Chondrocyte (in vitro differentiated cells): Measurements from ENCODE around the gene RBMS1. TPM values are rescaled to one million over a fixed set of nuclear protein-coding genes. Genes with fewer than 3 reads are reported as not detected.
A peak's percentile ranks its signal among the peaks of the same experiment; 100 is the strongest.

ENCODE experiments used
- DNase-seq: peaks from one replicate; pipeline ENCODE4 v3.0.0; 2021; ENCODE audit warnings: mixed read lengths, low spot score
- H3K27ac Mint-ChIP-seq: one replicate; pipeline ENCODE4 v1.8.0; 2021; ENCODE audit warnings: mild to moderate bottlenecking, moderate library complexity, mixed read lengths; ENCODE audit not compliant: unreplicated experiment
- H3K27me3 Mint-ChIP-seq: 2 replicates; pipeline ENCODE4 v1.8.0; 2021; ENCODE audit warnings: low read depth, mixed read lengths
- H3K36me3 Mint-ChIP-seq: 2 replicates; pipeline ENCODE4 v1.8.0; 2021; ENCODE audit warnings: low read depth, mixed read lengths
- H3K4me1 Mint-ChIP-seq: 2 replicates; pipeline ENCODE4 v1.8.0; 2021; ENCODE audit warnings: low read depth, mild to moderate bottlenecking, mixed read lengths
- H3K4me3 Mint-ChIP-seq: one replicate; pipeline ENCODE4 v1.8.0; 2021; ENCODE audit warnings: mild to moderate bottlenecking, moderate library complexity, mixed read lengths; ENCODE audit not compliant: unreplicated experiment
- H3K9me3 Mint-ChIP-seq: 2 replicates; pipeline ENCODE4 v1.8.0; 2021; ENCODE audit warnings: low read depth, mixed read lengths
- CTCF ChIP-seq: fragments of 200-600 bp; sonication (generic); IDR thresholded peaks from 2 replicates; pipeline ENCODE4 v1.5.0; 2021; ENCODE audit warnings: antibody characterized with exemption, mild to moderate bottlenecking, moderate library complexity
- total RNA-seq: library from RNA; stranded (reverse); gene quantifications from 3 replicates; pipeline ENCODE4 v1.2.1, GENCODE V29; 2021

RBMS1 gene
- total RNA-seq, 1 donor from 2014 or later = 133 TPM

- H3K36me3 Mint-ChIP-seq = no peaks in the 10 kb centered on the region
- peaks cover 20% of the 10 kb centered on the region for H3K4me1 Mint-ChIP-seq
- no peaks in the 10 kb centered on the region for H3K27me3 Mint-ChIP-seq
- H3K9me3 Mint-ChIP-seq = no peaks in the 10 kb centered on the region
- no peak for DNase-seq
- peak overlapping the region; percentile 54 for H3K27ac Mint-ChIP-seq
- no peak for TF ChIP-seq CTCF
- no peak overlapping the region for H3K4me3 Mint-ChIP-seq
Measured at GRCh38 chr2:160534249-160534648, 40.6 kb upstream of the RBMS1 start.

GRCh38 chr2:160533482-160533881, 39.9 kb upstream of the RBMS1 start:
- Mint-ChIP-seq H3K27me3 (no peaks in the 10 kb centered on the region), H3K36me3 (no peaks in the 10 kb centered on the region), H3K27ac (no peak overlapping the region), H3K4me1 (peaks cover 20% of the 10 kb centered on the region), H3K9me3 (no peaks in the 10 kb centered on the region), H3K4me3 (no peak overlapping the region)
- TF ChIP-seq CTCF = no peak
- no peak for DNase-seq

GRCh38 chr2:160532388-160532787, 38.8 kb upstream of the RBMS1 start:
- Mint-ChIP-seq H3K36me3 (peaks cover 4% of the 10 kb centered on the region), H3K4me1 (peaks cover 20% of the 10 kb centered on the region), H3K27ac (no peak overlapping the region), H3K4me3 (no peak overlapping the region), H3K9me3 (no peaks in the 10 kb centered on the region), H3K27me3 (no peaks in the 10 kb centered on the region)
- TF ChIP-seq CTCF = no peak
- DNase-seq = no peak

GRCh38 chr2:160522951-160523710, 29.5 kb upstream of the RBMS1 start:
- Mint-ChIP-seq H3K36me3 (peaks cover 4% of the 10 kb centered on the region), H3K9me3 (no peaks in the 10 kb centered on the region), H3K27ac (no peak overlapping the region), H3K27me3 (no peaks in the 10 kb centered on the region), H3K4me3 (no peak overlapping the region), H3K4me1 (peaks cover 22% of the 10 kb centered on the region)
- no peak for DNase-seq
- no peak for TF ChIP-seq CTCF

GRCh38 chr2:160517731-160518130, 24.1 kb upstream of the RBMS1 start:
- Mint-ChIP-seq H3K27me3 (no peaks in the 10 kb centered on the region), H3K9me3 (no peaks in the 10 kb centered on the region), H3K4me3 (no peak overlapping the region), H3K4me1 (peaks cover 30% of the 10 kb centered on the region), H3K36me3 (no peaks in the 10 kb centered on the region), H3K27ac (no peak overlapping the region)
- no peak for TF ChIP-seq CTCF
- DNase-seq = no peak
